ENCODE results near the gene ERP44.
"Not testable (repeated sequence)": the region's sequence is repeated elsewhere in the genome, so short reads cannot be mapped to it uniquely, and the experiment has no call there.

ERP44 gene

GRCh38 chr9:99998266-99998665, 100.5 kb downstream of the ERP44 start:
- Histone ChIP-seq H3K9ac (ENCODE audit: low read depth, low read length) (no peak overlapping the region), H3K9me3 (replicated peaks; ENCODE audit: low read length) (no peaks in the 10 kb centered on the region), H3K4me2 (ENCODE audit: low read length) (no peak overlapping the region), H3K36me3 (ENCODE audit: insufficient read depth, low read length) (peaks cover 12% of the 10 kb centered on the region), H3K4me1 (ENCODE audit: control insufficient read depth, insufficient read depth, low read length) (no peaks in the 10 kb centered on the region), H3K4me3 (ENCODE audit: low read length) (no peak overlapping the region), H3K27me3 (ENCODE audit: control insufficient read depth, insufficient read depth, low read length) (no peaks in the 10 kb centered on the region)

- H3K9ac ChIP-seq (ENCODE audit: low read depth, low read length); H3K27me3 ChIP-seq (ENCODE audit: control insufficient read depth, insufficient read depth, low read length): not testable (repeated sequence)
Observed at GRCh38 chr9:99990508-99990907, 108.3 kb downstream of the ERP44 start.

GRCh38 chr9:99986642-99987041, 112.2 kb downstream of the ERP44 start:
- Histone ChIP-seq H3K4me1 (ENCODE audit: control insufficient read depth, insufficient read depth, low read length) (no peaks in the 10 kb centered on the region), H3K36me3 (ENCODE audit: insufficient read depth, low read length) (peaks cover 3% of the 10 kb centered on the region), H3K27me3 (ENCODE audit: control insufficient read depth, insufficient read depth, low read length) (no peaks in the 10 kb centered on the region), H3K4me3 (ENCODE audit: low read length) (no peak overlapping the region), H3K9ac (ENCODE audit: low read depth, low read length) (no peak overlapping the region), H3K9me3 (replicated peaks; ENCODE audit: low read length) (no peaks in the 10 kb centered on the region), H3K4me2 (ENCODE audit: low read length) (no peak overlapping the region)

More at GRCh38 chr9:99990508-99990907, 108.3 kb downstream of the ERP44 start:
- not testable (repeated sequence) for H3K4me1 ChIP-seq (ENCODE audit: control insufficient read depth, insufficient read depth, low read length); H3K9me3 ChIP-seq (replicated peaks; ENCODE audit: low read length); H3K4me2 ChIP-seq (ENCODE audit: low read length); H3K4me3 ChIP-seq (ENCODE audit: low read length); H3K36me3 ChIP-seq (ENCODE audit: insufficient read depth, low read length)

- Histone ChIP-seq H3K4me3 (ENCODE audit: low read length) (no peak overlapping the region), H3K9ac (ENCODE audit: low read depth, low read length) (no peak overlapping the region), H3K36me3 (ENCODE audit: insufficient read depth, low read length) (peaks cover 3% of the 10 kb centered on the region), H3K9me3 (replicated peaks; ENCODE audit: low read length) (no peaks in the 10 kb centered on the region), H3K4me1 (ENCODE audit: control insufficient read depth, insufficient read depth, low read length) (no peaks in the 10 kb centered on the region), H3K4me2 (ENCODE audit: low read length) (no peak overlapping the region), H3K27me3 (ENCODE audit: control insufficient read depth, insufficient read depth, low read length) (no peaks in the 10 kb centered on the region)
Observed at GRCh38 chr9:99980598-99980997, 118.2 kb downstream of the ERP44 start.

- Histone ChIP-seq H3K9me3 (replicated peaks; ENCODE audit: low read length) (no peaks in the 10 kb centered on the region), H3K36me3 (ENCODE audit: insufficient read depth, low read length) (peaks cover 3% of the 10 kb centered on the region), H3K4me2 (ENCODE audit: low read length) (no peak overlapping the region), H3K4me1 (ENCODE audit: control insufficient read depth, insufficient read depth, low read length) (no peaks in the 10 kb centered on the region), H3K4me3 (ENCODE audit: low read length) (no peak overlapping the region), H3K9ac (ENCODE audit: low read depth, low read length) (no peak overlapping the region), H3K27me3 (ENCODE audit: control insufficient read depth, insufficient read depth, low read length) (no peaks in the 10 kb centered on the region)
Observed at GRCh38 chr9:99978221-99978620, 120.6 kb downstream of the ERP44 start.

GRCh38 chr9:99977033-99977792, 121.6 kb downstream of the ERP44 start:
- Histone ChIP-seq H3K9ac (ENCODE audit: low read depth, low read length) (no peak overlapping the region), H3K4me2 (ENCODE audit: low read length) (no peak overlapping the region), H3K27me3 (ENCODE audit: control insufficient read depth, insufficient read depth, low read length) (no peaks in the 10 kb centered on the region), H3K36me3 (ENCODE audit: insufficient read depth, low read length) (no peaks in the 10 kb centered on the region), H3K4me3 (ENCODE audit: low read length) (no peak overlapping the region), H3K9me3 (replicated peaks; ENCODE audit: low read length) (no peaks in the 10 kb centered on the region), H3K4me1 (ENCODE audit: control insufficient read depth, insufficient read depth, low read length) (no peaks in the 10 kb centered on the region)

- no peaks in the 10 kb centered on the region for H3K9me3 ChIP-seq (replicated peaks; ENCODE audit: low read length)
- no peak overlapping the region for H3K9ac ChIP-seq (ENCODE audit: low read depth, low read length)
- H3K36me3 ChIP-seq (ENCODE audit: insufficient read depth, low read length): no peaks in the 10 kb centered on the region
- H3K4me2 ChIP-seq (ENCODE audit: low read length): no peak overlapping the region
- H3K4me1 ChIP-seq (ENCODE audit: control insufficient read depth, insufficient read depth, low read length): no peaks in the 10 kb centered on the region
- H3K27me3 ChIP-seq (ENCODE audit: control insufficient read depth, insufficient read depth, low read length): no peaks in the 10 kb centered on the region
- H3K4me3 ChIP-seq (ENCODE audit: low read length): no peak overlapping the region
Observed at GRCh38 chr9:99973455-99973854, 125.3 kb downstream of the ERP44 start.

GRCh38 chr9:99971410-99971809, 127.4 kb downstream of the ERP44 start:
- H3K27me3 ChIP-seq (ENCODE audit: control insufficient read depth, insufficient read depth, low read length): no peaks in the 10 kb centered on the region
- no peaks in the 10 kb centered on the region for H3K9me3 ChIP-seq (replicated peaks; ENCODE audit: low read length)
- no peak overlapping the region for H3K4me2 ChIP-seq (ENCODE audit: low read length)
- no peaks in the 10 kb centered on the region for H3K4me1 ChIP-seq (ENCODE audit: control insufficient read depth, insufficient read depth, low read length)
- H3K36me3 ChIP-seq (ENCODE audit: insufficient read depth, low read length): peaks cover 2% of the 10 kb centered on the region
- H3K4me3 ChIP-seq (ENCODE audit: low read length): no peak overlapping the region
- no peak overlapping the region for H3K9ac ChIP-seq (ENCODE audit: low read depth, low read length)

GRCh38 chr9:99970481-99970880, 128.3 kb downstream of the ERP44 start:
- Histone ChIP-seq H3K4me3 (ENCODE audit: low read length) (no peak overlapping the region), H3K9ac (ENCODE audit: low read depth, low read length) (no peak overlapping the region), H3K4me1 (ENCODE audit: control insufficient read depth, insufficient read depth, low read length) (no peaks in the 10 kb centered on the region), H3K36me3 (ENCODE audit: insufficient read depth, low read length) (peaks cover 2% of the 10 kb centered on the region), H3K27me3 (ENCODE audit: control insufficient read depth, insufficient read depth, low read length) (no peaks in the 10 kb centered on the region), H3K4me2 (ENCODE audit: low read length) (no peak overlapping the region), H3K9me3 (replicated peaks; ENCODE audit: low read length) (no peaks in the 10 kb centered on the region)

- H3K4me3 ChIP-seq (ENCODE audit: low read length): no peak overlapping the region
- H3K9me3 ChIP-seq (replicated peaks; ENCODE audit: low read length): no peaks in the 10 kb centered on the region
- H3K36me3 ChIP-seq (ENCODE audit: insufficient read depth, low read length): peaks cover 2% of the 10 kb centered on the region
- no peak overlapping the region for H3K4me2 ChIP-seq (ENCODE audit: low read length)
- H3K27me3 ChIP-seq (ENCODE audit: control insufficient read depth, insufficient read depth, low read length): no peaks in the 10 kb centered on the region
- H3K4me1 ChIP-seq (ENCODE audit: control insufficient read depth, insufficient read depth, low read length): no peaks in the 10 kb centered on the region
- H3K9ac ChIP-seq (ENCODE audit: low read depth, low read length): no peak overlapping the region
Observed at GRCh38 chr9:99967457-99967856, 131.3 kb downstream of the ERP44 start.

GRCh38 chr9:99966716-99967115, 132.1 kb downstream of the ERP44 start:
- Histone ChIP-seq H3K4me3 (ENCODE audit: low read length) (no peak overlapping the region), H3K9me3 (replicated peaks; ENCODE audit: low read length) (no peaks in the 10 kb centered on the region), H3K9ac (ENCODE audit: low read depth, low read length) (no peak overlapping the region), H3K4me2 (ENCODE audit: low read length) (no peak overlapping the region), H3K27me3 (ENCODE audit: control insufficient read depth, insufficient read depth, low read length) (no peaks in the 10 kb centered on the region), H3K36me3 (ENCODE audit: insufficient read depth, low read length) (peaks cover 2% of the 10 kb centered on the region), H3K4me1 (ENCODE audit: control insufficient read depth, insufficient read depth, low read length) (no peaks in the 10 kb centered on the region)

- no peak overlapping the region for H3K9ac ChIP-seq (ENCODE audit: low read depth, low read length)
- no peaks in the 10 kb centered on the region for H3K9me3 ChIP-seq (replicated peaks; ENCODE audit: low read length)
- H3K4me3 ChIP-seq (ENCODE audit: low read length): no peak overlapping the region
- peaks cover 2% of the 10 kb centered on the region for H3K36me3 ChIP-seq (ENCODE audit: insufficient read depth, low read length)
- no peak overlapping the region for H3K4me2 ChIP-seq (ENCODE audit: low read length)
- H3K4me1 ChIP-seq (ENCODE audit: control insufficient read depth, insufficient read depth, low read length): no peaks in the 10 kb centered on the region
- no peaks in the 10 kb centered on the region for H3K27me3 ChIP-seq (ENCODE audit: control insufficient read depth, insufficient read depth, low read length)
Observed at GRCh38 chr9:99966001-99966400, 132.8 kb downstream of the ERP44 start.
